Measurements from ENCODE around the gene SOST. TPM values are rescaled to one million over a fixed set of nuclear protein-coding genes. Genes with fewer than 3 reads are reported as not detected.

SOST gene
- total RNA-seq (ENCODE audit: unreplicated experiment) = not detected
- long read RNA-seq = 0 reads

- TF ChIP-seq, protein P1, sequence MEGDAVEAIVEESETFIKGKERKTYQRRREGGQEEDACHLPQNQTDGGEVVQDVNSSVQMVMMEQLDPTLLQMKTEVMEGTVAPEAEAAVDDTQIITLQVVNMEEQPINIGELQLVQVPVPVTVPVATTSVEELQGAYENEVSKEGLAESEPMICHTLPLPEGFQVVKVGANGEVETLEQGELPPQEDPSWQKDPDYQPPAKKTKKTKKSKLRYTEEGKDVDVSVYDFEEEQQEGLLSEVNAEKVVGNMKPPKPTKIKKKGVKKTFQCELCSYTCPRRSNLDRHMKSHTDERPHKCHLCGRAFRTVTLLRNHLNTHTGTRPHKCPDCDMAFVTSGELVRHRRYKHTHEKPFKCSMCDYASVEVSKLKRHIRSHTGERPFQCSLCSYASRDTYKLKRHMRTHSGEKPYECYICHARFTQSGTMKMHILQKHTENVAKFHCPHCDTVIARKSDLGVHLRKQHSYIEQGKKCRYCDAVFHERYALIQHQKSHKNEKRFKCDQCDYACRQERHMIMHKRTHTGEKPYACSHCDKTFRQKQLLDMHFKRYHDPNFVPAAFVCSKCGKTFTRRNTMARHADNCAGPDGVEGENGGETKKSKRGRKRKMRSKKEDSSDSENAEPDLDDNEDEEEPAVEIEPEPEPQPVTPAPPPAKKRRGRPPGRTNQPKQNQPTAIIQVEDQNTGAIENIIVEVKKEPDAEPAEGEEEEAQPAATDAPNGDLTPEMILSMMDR (IDR thresholded peaks at IDR 0.05; ENCODE audit: partially characterized antibody, unreplicated experiment) = no peak
- no peaks in the 10 kb centered on the region for H3K9me3 Mint-ChIP-seq (ENCODE audit: unreplicated experiment)
- peaks cover 7% of the 10 kb centered on the region for H3K27me3 Mint-ChIP-seq (ENCODE audit: unreplicated experiment)
- DNase-seq = no peak
- no peaks in the 10 kb centered on the region for H3K36me3 Mint-ChIP-seq (ENCODE audit: unreplicated experiment)
- no peak within 1 kb of the TSS for H3K4me3 Mint-ChIP-seq (ENCODE audit: unreplicated experiment)
- no peak within 1 kb of the TSS for H3K27ac Mint-ChIP-seq (ENCODE audit: unreplicated experiment)
- H3K4me1 Mint-ChIP-seq (ENCODE audit: low read depth, unreplicated experiment) = no peaks in the 10 kb centered on the region
Observed at GRCh38 chr17:43758497-43759174, at the start of gene SOST. Gene SOST (minus strand): TSS chr17:43758791. CDS start chr17:43758741, 50 bp downstream.

- H3K36me3 Mint-ChIP-seq (ENCODE audit: unreplicated experiment) = peaks cover 4% of the 10 kb centered on the region
- TF ChIP-seq, protein P1 (IDR thresholded peaks at IDR 0.05; ENCODE audit: partially characterized antibody, unreplicated experiment) = no peak
Observed at GRCh38 chr17:43808076-43808475, 49.5 kb upstream of the SOST start.

DNA sequence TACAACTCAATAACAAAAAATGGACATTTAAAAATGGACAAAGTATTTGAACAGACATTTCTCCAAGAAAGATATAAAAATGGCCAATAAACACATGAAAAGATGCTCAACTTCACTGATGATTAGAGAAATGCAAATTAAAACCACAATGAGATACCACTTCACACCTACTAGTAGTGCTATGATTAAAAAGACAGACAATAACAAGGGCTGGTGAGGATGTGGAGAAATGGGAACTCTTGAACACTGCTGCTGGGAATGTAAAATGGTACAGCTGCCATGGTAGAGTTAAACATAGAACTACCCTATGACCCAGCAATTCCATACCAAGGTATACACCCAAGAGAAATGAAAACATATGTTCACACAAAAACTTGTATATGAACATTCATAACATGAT lies 46.5 kb upstream of the SOST start:
- TF ChIP-seq, protein P1 (IDR thresholded peaks at IDR 0.05; ENCODE audit: partially characterized antibody, unreplicated experiment) = no peak
- H3K4me1 Mint-ChIP-seq (ENCODE audit: low read depth, unreplicated experiment) = no peaks in the 10 kb centered on the region
- no peak overlapping the region for H3K4me3 Mint-ChIP-seq (ENCODE audit: unreplicated experiment)
- H3K27me3 Mint-ChIP-seq (ENCODE audit: unreplicated experiment) = peaks cover 7% of the 10 kb centered on the region
- no peak overlapping the region for H3K27ac Mint-ChIP-seq (ENCODE audit: unreplicated experiment)
- peaks cover 1% of the 10 kb centered on the region for H3K9me3 Mint-ChIP-seq (ENCODE audit: unreplicated experiment)
- no peak for DNase-seq
- H3K36me3 Mint-ChIP-seq (ENCODE audit: unreplicated experiment) = peaks cover 4% of the 10 kb centered on the region

More at GRCh38 chr17:43808076-43808475, 49.5 kb upstream of the SOST start:
- Mint-ChIP-seq H3K9me3 (ENCODE audit: unreplicated experiment) (peaks cover 4% of the 10 kb centered on the region), H3K4me1 (ENCODE audit: low read depth, unreplicated experiment) (no peaks in the 10 kb centered on the region), H3K27ac (ENCODE audit: unreplicated experiment) (no peak overlapping the region), H3K27me3 (ENCODE audit: unreplicated experiment) (peaks cover 5% of the 10 kb centered on the region), H3K4me3 (ENCODE audit: unreplicated experiment) (no peak overlapping the region)
- DNase-seq = no peak

DNA sequence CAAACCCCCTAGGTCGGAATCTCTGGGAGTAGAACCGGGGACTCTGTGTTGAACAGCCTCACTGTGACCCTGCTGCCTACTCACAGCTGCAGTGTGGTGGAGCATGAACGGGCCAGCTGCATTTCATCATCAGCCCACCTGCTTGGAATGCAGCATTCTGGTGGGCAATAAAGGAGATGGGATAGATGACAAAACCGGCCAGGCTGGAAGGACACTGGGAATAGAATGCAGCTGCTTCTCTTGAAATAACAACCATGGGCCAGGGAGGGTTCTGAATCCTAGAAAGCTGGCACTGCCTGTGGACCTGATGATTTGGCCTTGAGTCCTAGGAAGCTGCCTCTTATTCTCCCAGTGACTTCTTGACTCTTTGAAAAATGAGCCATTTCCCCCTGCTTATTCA lies 45.2 kb upstream of the SOST start:
- no peak overlapping the region for H3K27ac Mint-ChIP-seq (ENCODE audit: unreplicated experiment)
- no peaks in the 10 kb centered on the region for H3K4me1 Mint-ChIP-seq (ENCODE audit: low read depth, unreplicated experiment)
- peaks cover 1% of the 10 kb centered on the region for H3K9me3 Mint-ChIP-seq (ENCODE audit: unreplicated experiment)
- H3K4me3 Mint-ChIP-seq (ENCODE audit: unreplicated experiment) = no peak overlapping the region
- no peak for DNase-seq
- peaks cover 7% of the 10 kb centered on the region for H3K27me3 Mint-ChIP-seq (ENCODE audit: unreplicated experiment)
- peaks cover 4% of the 10 kb centered on the region for H3K36me3 Mint-ChIP-seq (ENCODE audit: unreplicated experiment)
- TF ChIP-seq, protein P1 (IDR thresholded peaks at IDR 0.05; ENCODE audit: partially characterized antibody, unreplicated experiment) = no peak

DNA sequence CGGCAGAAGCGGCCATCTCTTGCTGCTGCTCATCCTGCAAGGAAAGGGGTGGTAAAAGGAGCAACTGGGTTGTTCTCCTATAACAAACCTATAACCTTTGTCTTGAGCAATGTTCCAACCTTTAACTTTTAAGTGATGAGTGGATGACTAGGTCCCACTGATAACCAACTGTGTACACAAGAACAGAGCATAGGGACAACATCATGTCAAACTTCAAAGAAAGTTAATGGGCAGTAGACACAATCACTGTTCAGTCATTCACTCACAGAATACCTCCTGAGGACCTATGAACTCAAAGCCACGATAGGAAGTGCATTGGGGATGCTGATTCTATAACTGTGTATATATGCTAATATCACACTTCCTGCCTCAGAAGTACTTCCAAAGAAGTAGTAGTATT lies 43.3 kb upstream of the SOST start:
- Mint-ChIP-seq H3K4me1 (ENCODE audit: low read depth, unreplicated experiment) (no peaks in the 10 kb centered on the region), H3K4me3 (ENCODE audit: unreplicated experiment) (no peak overlapping the region)
- TF ChIP-seq, protein P1 (IDR thresholded peaks at IDR 0.05; ENCODE audit: partially characterized antibody, unreplicated experiment) = no peak

More for the DNA sequence above, 43.3 kb upstream of the SOST start:
- peaks cover 7% of the 10 kb centered on the region for H3K27me3 Mint-ChIP-seq (ENCODE audit: unreplicated experiment)
- DNase-seq = no peak
- H3K27ac Mint-ChIP-seq (ENCODE audit: unreplicated experiment) = no peak overlapping the region
- peaks cover 4% of the 10 kb centered on the region for H3K36me3 Mint-ChIP-seq (ENCODE audit: unreplicated experiment)
- peaks cover 1% of the 10 kb centered on the region for H3K9me3 Mint-ChIP-seq (ENCODE audit: unreplicated experiment)

Data from glutamatergic neuron (in vitro differentiated cells).